Uterus (tissue), 2 donors: ENCODE data around the gene OTOP3.

Experiments used
- POLR2A ChIP-seq, 2 donors: fragments of 450-650 bp; IDR thresholded peaks; one replicate each; pipeline ENCODE4 v1.6.1; 2016; ENCODE audit warnings: antibody characterized with exemption in 2 of 2, mild to moderate bottlenecking in 1 of 2, moderate library complexity in 1 of 2
- TF ChIP-seq, protein P1 (sequence below), 4 experiments: fragments of 200-600 bp in 2 of 4; fragments of 450-650 bp in 2 of 4; sonication (generic) in 2 of 4; IDR thresholded peaks; one replicate each; pipeline ENCODE4 v1.5.1; 2016 to 2019; ENCODE audit warnings: antibody characterized with exemption in 4 of 4, mild to moderate bottlenecking in 2 of 4, moderate library complexity in 1 of 4

DNA sequence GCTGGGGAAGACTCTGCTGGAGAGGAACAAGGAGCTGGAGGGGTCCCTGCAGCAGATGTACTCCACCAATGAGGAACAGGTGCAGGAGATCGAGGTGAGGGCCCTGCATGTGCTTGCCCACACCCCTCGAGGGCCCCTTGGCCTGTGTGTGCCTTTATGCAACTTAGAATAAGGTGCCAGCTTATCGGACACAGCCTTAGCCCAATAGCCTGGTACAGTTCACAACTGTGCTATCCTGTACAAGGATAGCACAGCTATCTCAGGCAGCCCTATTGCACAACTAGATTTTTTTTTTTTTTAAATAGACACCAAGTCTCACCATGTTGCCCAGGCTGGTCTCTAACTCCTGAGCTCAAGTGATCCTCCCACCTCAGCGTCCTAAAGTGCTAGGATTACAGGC lies 63.8 kb downstream of the OTOP3 start:
- TF ChIP-seq, protein P1, sequence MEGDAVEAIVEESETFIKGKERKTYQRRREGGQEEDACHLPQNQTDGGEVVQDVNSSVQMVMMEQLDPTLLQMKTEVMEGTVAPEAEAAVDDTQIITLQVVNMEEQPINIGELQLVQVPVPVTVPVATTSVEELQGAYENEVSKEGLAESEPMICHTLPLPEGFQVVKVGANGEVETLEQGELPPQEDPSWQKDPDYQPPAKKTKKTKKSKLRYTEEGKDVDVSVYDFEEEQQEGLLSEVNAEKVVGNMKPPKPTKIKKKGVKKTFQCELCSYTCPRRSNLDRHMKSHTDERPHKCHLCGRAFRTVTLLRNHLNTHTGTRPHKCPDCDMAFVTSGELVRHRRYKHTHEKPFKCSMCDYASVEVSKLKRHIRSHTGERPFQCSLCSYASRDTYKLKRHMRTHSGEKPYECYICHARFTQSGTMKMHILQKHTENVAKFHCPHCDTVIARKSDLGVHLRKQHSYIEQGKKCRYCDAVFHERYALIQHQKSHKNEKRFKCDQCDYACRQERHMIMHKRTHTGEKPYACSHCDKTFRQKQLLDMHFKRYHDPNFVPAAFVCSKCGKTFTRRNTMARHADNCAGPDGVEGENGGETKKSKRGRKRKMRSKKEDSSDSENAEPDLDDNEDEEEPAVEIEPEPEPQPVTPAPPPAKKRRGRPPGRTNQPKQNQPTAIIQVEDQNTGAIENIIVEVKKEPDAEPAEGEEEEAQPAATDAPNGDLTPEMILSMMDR (IDR thresholded peaks at IDR 0.05) = no peak
- TF ChIP-seq POLR2A (IDR thresholded peaks at IDR 0.05) = no peak
